NCI-H460 (cell line): Measurements from ENCODE around the gene AWAT1. TPM values are rescaled to one million over a fixed set of nuclear protein-coding genes. Genes with fewer than 3 reads are reported as not detected.
"Not testable (repeated sequence)": the region's sequence is repeated elsewhere in the genome, so short reads cannot be mapped to it uniquely, and the experiment has no call there.

ENCODE experiments used
- DNase-seq: peaks from one replicate; pipeline ENCODE4 v3.0.0-alpha.2; 2016; ENCODE audit warnings: low read depth; ENCODE audit errors: extremely low read depth
- small RNA-seq, 2 experiments: library from RNA; depleted of rRNA; stranded (forward); fragments of <200 nt; gene quantifications; one replicate each; pipeline ENCODE3, GENCODE V24; 2014
- total RNA-seq: library from RNA; depleted of rRNA; stranded (reverse); fragments of >200 nt; shearing (Covaris generic); gene quantifications from 2 replicates; pipeline ENCODE4 v1.2.3, GENCODE V29; 2014; rRNA removed

AWAT1 gene
- total RNA-seq, 1 experiment from 2014 or later, result not detected

DNA sequence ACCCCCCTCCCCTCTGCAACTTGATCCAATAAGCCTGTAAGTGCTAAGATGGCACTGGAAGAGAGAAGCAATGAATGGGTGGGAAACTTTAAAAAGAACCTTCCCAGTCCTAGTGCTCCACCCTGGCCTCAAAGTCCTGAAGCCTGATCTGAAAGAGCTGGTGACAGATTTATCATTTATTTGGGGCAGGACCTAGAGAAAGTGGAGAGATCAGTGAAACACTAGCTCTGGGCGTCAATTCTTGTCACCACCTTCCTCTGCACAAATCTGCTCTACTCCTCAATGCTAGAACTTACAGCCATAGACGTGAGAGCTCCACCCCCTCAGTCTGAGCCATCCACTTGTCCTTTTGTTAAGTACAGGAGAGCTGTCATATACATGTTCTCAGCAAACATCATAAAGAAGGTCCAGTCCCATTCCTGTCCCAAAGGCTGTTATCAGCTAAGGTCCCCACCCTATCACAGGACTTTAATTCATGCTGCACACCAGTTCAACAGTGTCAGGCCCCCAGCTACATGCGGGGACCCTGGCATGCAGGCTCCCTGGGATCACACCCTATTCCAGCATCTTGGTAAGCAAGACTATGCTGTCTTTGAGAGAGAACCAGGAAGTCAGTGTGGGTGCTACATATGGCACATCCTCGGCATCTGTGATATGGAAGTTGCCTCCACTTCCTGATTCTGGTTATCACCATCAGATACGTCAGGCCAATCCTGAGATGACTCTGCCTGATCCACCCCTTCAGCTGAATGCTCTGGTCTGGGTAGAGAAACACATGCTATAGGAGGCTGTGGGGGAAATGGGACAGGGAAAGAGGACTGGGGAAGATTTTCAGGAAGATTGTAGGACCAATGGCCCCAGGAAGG, 23.2 kb downstream of the AWAT1 start:
- DNase-seq, result no peak

DNA sequence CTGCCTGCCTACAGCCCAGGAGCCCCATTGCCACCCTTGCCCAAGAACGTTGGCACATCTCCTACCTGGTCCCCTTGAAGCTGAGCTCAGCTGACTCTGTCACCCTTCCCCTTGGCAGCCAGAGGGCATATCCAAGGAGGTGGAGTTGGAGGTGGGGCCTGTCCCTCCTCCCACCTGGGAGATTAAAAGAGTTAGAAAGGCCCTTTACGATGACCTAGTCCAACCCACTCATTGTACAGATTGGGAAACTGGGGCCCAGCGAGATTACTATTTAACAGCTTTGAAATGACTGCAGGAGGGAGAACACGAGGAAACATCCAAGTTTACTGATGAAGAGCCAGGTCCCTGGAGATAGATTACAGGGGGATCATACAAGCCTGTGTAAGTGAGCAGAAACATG, 25.6 kb downstream of the AWAT1 start, which contains the start of gene P2RY4:
Gene P2RY4 (minus strand): TSS at position 101 of the 400 bp plus-strand sequence. CDS start 580 bp downstream, outside the sequence.
- no peak for DNase-seq

DNA sequence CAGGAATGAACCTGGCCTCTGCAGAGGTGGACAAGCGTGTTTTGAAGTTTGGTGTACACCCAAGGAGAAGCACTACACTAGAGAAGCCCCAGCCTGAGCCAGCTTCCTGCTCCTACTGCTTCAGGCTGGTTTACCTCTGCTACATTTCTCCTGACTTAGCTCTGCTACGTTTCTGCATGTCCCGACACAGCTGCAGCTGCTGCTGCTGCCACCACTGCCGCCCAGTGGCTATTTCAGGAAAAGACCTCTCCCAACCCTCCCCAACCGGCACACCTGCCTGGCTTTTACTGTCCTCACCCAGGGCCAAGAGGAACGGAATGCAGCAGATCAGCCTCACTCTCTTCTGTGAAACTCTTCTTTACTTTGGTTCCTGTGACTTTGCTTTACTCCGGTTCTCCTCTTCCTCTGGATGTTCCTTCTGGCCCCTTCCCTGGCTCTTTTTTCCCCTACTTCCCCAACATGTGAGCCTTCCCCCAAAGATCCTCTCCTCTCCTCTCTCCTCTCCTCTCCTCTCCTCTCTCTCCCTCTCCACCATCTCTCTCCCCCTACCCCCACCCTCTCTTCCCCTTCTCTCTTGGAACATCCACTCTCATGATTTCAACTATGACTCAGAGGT, 28.6 kb downstream of the AWAT1 start:
- DNase-seq, result peak; percentile 25

DNA sequence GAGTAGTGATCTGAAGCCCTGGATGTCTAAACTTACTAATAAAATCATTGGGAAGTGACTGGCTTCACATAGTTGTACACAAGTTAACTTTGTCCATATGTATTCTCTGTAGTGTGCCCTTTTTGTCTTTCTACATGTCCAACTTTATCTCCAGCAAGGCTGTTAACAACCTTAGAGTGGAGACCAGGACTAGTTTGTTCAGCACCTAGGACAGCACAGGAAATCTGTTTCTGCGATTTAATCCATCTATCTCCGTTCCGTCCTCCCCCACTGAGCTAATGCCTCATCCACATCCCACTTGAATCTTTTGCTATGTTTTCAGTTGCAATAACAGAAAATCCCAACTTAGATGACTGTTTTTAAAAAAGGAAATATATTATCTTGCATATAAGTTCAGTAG, 30.3 kb downstream of the AWAT1 start:
- DNase-seq, result no peak

DNA sequence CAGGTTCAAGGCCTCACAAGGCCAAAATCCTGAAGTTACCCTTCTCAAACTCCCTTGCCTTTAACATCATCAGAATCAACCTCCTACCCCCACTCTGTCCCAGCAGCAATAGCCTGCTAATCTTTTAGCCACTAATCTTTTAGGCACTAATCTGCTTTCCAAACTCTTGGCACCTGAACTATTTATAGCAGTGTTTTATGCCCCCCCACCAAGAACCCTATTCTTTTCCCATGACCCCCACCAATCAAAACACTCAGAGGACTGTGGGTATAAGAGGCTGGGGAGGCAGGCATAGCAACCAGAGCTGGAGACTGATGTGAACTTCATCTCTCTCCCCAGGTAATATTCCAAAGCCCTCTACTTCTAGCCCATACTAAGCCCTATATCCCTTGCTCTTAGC, 33.6 kb downstream of the AWAT1 start, which contains the start of gene ARR3:
Gene ARR3 (plus strand): TSS at position 301 of the 400 bp plus-strand sequence. CDS start 1,052 bp downstream, outside the sequence.
- no peak for DNase-seq

DNA sequence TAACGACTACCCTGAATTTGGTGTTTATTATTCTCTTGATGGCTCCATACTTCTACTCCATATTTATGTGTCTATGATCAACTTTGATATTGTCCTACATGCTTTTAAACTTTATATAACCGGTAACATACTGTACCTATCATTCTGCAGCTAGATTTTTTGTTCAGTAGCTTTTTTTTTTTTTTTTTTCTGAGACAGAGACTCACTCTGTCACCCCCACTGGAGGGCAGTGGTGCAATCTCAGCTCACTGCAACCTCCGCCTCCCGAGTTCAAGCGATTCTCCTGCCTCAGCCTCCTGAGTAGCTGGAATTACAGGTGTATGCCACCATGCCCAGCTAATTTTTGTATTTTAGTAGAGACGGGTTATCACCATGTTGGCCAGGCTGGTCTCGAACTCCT, 39.6 kb downstream of the AWAT1 start:
- not testable (repeated sequence) for DNase-seq

DNA sequence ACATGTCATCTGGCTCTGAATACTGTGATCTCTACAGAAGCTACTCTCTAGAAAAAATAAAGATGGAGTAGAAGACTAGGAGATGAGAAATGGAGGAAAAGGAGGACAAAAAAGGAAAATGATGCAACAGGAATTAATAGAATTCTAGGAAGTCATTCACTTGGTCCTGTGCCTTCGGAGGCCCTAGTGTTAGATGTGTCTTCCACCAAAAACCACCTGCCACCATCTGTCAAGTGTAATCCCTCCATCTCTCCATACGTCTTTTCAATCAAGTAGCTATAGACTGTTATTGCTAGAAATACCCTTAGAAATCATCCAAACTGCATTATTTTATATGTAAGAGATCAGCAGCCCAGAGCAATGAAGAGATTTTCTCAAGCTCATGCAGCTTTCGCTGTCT, 44.6 kb downstream of the AWAT1 start:
- no peak for DNase-seq

DNA sequence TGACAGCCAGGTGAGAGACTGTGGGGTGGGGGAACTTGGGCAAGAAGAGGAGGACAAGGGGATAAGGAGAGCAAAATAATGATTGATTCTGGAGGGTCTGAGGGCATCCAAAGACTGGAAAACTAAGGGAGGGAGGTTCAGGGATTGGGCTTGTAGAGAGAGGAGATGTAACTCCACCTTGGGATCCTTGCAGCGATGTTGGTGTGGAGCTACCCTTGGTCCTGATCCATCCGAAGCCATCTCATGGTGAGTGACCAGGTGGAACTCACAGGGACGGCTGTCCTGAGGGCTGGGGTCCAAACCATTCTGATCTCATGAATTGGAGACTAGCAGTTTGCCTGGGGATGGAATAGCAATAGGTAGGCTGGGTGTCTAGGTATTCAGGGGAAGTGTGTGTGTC, 46.1 kb downstream of the AWAT1 start:
- no peak for DNase-seq

DNA sequence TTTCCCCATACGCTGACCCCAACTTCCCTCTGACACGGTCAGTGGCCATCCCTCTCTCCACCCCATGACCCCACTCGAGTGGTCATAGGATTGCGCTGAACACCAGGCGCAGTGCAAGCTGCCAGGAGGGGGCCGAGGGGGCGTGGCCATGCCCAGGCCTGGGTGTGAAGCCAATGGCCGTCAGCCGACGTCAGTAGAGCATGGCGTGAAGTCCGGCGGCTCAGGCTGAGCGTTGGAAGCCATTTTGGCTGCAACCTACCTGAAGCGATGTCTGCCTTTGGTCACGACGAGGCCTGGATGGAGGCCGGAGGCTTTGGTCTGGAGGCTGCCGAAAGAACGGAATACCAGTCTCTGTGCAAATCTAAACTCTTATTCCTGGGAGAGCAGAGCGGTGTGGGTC, 47.5 kb downstream of the AWAT1 start, which contains the start of gene RAB41:
Gene RAB41 (plus strand): TSS at position 222 of the 400 bp plus-strand sequence. CDS start 46 bp downstream, at position 268.
- no peak for DNase-seq

DNA sequence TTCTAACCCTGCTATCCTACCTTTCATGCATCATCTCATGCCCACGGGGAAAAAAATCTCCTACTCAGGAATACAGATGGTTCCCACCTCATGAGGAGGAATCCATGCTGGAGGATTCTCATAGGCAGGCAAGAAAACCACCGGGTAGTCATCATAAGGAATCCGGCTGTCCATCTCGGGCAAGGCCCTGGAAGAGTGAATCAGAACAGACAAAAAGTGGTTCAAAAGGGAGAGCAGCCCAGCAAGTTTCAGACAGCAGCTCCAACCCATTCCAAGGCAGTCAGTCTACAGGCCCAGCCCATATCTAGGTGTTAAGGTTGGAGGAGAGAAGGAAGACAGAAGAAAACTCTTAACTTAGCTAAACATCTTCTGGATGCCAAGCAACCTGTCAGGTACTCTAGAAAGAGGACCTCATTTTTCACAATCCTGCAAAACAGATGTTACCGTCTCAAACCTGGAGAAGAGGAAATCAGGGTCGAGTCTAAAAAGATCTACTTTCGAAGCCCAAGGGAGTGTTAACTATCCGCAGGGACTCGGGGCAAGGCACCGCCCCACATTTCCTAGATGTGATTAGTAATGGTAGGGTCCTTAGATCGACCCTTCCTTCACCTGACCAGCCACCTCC, 54.8 kb downstream of the AWAT1 start:
- DNase-seq, result no peak

Small RNA genes within 50 kb of the gene (small RNA-seq; reads per million reads assigned to genes)
- 0 reads per million in 2 experiments for gene RNA5SP507

Other genes starting within 250 kb of the AWAT1 start
- gene AWAT2, start 184.7 kb upstream of the AWAT1 start, total RNA-seq, result not detected in 2 replicates
- gene OTUD6A, start 172.2 kb upstream of the AWAT1 start, total RNA-seq, result not detected in 2 replicates
- 72.4 and 89.7 TPM in 2 replicates for gene IGBP1, start 101.2 kb upstream of the AWAT1 start, total RNA-seq
- gene DGAT2L6, start 57.2 kb upstream of the AWAT1 start, total RNA-seq, result not detected in 2 replicates
- not detected in 2 replicates for gene P2RY4, start 25.5 kb downstream of the AWAT1 start, total RNA-seq
- gene ARR3, start 33.7 kb downstream of the AWAT1 start, total RNA-seq, result not detected in 2 replicates
- gene RAB41, start 47.5 kb downstream of the AWAT1 start, total RNA-seq, result not detected in 2 replicates
- 67.6 and 77.6 TPM in 2 replicates for gene PDZD11, start 55.3 kb downstream of the AWAT1 start, total RNA-seq
- 30.3 and 34.0 TPM in 2 replicates for gene KIF4A, start 55.4 kb downstream of the AWAT1 start, total RNA-seq
- gene GDPD2, start 188.7 kb downstream of the AWAT1 start, total RNA-seq, result not detected in 2 replicates
- 21.3 and 24.6 TPM in 2 replicates for gene DLG3, start 210.2 kb downstream of the AWAT1 start, total RNA-seq